Stimulated activated CD4-positive, alpha-beta T cell treated with anti-CD3 and anti-CD28 coated beads, Interleukin-4, amount 100 ng/mL, for 1 hour (primary cell): ENCODE results near the gene SPARC.

Experiments
- DNase-seq: peaks from one replicate; pipeline ENCODE4 v3.0.0-alpha.2; 2020

Gene SPARC

DNA sequence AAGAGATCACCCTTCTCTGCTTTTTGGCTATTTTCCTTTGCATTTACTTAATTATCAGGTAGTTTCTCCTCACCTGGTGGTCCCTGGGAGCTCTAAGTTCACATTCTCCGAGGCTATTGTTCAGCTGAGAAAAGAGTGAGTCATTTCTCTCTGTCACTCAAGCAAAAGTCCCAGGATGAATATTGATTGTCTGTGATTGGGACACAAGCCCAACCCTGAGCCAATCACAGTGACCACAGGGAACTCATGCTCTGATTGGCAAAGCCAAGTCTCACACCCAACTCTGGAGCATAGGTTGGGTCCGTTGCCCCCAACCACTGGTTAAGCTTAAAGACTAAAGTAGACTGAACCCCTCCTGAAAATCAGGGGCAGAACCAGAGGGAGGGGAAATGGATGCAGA lies 67.8 kb downstream of the SPARC start:
- no peak for DNase-seq

DNA sequence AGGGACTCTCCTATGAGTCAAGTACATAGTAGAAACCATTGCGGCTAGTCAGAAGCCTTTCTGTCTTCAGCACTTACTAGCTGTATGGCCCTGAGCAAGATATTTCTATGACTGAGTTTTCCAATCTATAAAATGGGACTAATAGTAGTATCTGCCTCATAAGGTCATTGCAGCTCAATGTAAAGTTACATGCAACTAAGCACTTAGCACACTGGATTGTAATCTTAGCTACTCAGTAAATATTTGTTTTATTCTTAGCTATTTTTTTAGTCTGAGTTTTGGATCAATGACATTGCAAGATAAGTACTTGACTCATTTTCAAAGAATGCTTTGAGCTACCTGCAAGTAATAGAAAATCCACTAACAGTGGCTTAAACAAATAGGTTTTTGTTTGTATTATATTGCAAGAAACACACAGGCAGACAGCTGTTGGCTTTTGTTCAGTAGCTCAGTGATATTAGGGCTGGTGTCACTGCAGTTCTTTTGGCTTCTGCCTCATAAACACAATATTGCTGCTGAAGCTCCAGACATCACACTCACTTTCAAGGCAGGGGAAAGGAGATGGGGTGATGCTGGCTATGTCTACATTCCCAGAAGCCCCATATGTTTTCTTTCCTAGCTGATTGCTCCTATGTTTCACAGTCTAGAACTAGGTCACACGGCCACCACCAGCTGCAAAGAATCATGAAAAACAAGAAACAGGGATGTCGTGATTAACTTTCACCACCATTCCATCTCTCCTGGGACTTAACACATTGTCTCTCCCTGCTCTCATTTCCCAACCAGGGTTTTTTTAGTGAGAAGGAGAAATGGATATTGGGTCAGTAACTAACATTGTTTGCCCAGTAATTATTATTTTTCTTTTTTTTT lies 68.6 kb downstream of the SPARC start:
- DNase-seq = no peak

DNA sequence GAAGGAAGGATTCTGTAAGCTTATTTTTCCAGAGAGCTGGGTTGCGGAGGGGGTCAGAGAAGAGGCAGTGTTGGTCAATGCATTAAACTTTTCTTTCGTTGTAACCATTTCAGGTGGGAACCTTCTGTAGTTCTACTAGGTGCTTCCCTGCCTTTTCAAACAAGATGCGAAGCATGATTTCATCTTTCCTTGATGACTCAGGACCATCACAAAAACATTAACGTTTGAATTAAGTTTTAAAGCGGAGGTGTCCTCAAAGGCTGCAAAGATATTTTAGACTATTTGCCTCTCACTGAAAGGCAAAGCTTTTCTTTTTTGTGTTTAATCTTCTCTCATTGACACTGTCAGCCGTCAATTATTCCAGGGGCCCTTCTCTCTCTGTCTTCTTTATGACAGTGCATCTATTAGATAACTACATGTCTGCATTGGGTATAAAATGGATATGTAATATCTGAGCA lies 69.3 kb downstream of the SPARC start:
- DNase-seq = no peak

DNA sequence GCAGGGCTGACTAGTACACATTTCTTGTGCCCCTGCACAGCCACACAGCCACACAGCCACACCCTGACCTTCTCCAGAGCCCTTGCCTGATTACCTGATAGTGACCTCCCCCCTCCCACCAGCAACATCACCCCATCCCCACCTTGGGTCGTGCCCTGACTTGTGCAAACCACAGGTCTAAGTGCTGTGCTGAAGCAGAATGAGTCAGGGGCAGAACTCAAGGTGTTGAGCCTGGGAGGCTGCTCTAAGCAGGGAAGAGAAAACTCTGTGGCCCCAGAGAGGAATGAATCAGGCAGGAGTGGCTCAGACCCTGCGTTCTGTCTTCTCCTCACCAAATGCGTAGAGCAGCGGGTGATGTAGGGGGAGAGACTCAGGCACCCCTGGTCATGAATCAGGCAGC lies 71.3 kb downstream of the SPARC start:
- DNase-seq = peak; percentile 13

DNA sequence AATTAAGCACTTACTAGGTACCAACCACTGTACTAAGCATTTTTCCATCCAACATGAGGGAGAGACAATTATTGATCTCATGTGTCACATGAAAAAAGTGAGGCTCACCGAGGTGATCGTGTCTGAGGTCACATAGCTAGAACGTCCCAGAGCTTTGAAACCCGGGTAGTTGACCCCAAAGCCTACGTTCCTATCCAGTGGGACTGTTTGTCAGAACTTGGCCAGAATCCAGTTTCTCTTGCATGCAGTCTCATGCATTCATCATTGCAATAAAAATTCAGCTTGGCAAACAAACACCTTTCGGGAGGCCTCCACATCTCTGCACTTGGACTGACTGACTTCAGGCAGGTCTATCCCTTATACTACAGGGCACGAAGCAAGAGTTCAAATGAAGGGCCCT lies 72.2 kb downstream of the SPARC start:
- DNase-seq = no peak

DNA sequence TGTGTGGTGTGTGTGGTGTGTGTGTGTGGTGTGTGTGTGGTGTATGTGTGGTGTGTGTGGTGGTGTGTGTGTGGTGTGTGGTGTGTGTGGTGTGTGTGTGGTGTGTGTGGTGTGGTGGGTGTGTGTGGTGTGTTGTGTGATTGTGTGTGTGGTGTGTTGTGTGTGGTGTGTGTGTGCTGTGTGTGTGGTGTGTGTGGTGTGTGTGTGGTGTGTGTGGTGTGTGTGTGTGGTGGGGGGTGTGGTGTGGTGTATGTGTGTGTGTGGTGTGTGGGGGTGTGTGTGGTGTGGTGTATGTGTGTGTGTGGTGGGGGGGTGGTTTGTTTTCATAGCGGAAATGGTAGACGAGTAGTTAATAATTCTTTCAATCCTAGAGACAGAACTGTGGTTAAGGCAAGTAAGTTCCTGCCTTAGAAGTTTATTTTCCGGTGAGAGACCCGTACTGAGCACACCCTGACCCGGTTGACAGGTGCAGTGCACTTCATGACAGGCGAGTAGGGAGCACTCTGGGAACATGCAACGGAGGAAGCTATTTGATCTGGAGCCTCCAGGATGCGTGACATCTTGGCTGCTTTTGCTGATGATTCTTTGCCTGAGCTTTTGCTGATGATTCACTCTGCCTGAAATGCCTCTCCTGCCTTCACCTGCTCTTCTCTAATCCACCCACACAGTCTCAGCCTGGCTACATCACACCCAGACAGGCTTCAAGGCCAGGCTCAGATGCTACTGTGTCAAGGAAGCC lies 73.9 kb downstream of the SPARC start:
- DNase-seq = peak; percentile 46

DNA sequence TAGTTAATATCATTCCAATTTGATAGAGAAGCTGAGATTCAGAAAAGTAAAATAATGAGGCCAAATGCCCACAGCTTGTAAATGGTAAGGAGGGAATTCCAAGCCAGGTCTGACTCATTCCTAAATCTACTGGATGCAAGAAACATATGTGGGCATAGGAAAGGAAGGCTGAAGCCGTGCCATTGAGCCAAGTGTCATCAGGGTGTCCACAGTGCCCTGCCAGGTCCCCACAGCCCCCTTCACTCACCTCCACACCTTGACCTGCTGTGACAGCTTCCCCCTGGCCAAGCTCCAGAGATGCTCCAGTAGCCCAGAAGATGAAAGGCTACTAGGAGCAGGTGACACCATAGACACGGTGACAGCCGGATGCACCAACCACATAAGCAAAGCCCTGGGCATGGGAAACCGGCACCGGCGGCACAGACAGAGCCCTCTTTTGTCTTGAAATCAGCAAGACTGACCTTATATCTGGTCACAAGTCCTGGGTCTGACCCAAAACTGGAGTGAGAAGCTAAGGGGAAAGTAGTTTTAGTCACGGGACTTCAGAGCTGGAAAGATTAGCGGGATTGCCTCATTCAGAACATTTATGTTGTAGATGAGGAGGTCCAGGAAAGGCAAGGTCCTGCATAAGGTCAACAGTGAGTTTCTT lies 75.5 kb downstream of the SPARC start:
- DNase-seq = no peak
